KMS-11 (cell line): ENCODE measurements around the gene AGR3.

Source experiments
- H2AFZ ChIP-seq: fragments of 200-600 bp; sonication (generic); 2 replicates; pipeline ENCODE4 v1.6.1; 2016; ENCODE audit warnings: antibody characterized with exemption, mixed run types, low read depth
- H3K27ac ChIP-seq: fragments of 200-600 bp; sonication (generic); 2 replicates; pipeline ENCODE4 v1.6.1; 2016; ENCODE audit warnings: mild to moderate bottlenecking, mixed run types
- H3K27me3 ChIP-seq: fragments of 200-600 bp; sonication (generic); 2 replicates; pipeline ENCODE4 v1.6.1; 2017; ENCODE audit warnings: mild to moderate bottlenecking, low read depth, mixed run types, moderate library complexity; ENCODE audit not compliant: insufficient read depth
- H3K36me3 ChIP-seq: fragments of 200-600 bp; sonication (generic); 2 replicates; pipeline ENCODE4 v1.6.1; 2017; ENCODE audit warnings: mild to moderate bottlenecking, mixed run types; ENCODE audit not compliant: insufficient read depth
- H3K4me1 ChIP-seq: fragments of 200-600 bp; sonication (generic); 2 replicates; pipeline ENCODE4 v1.6.1; 2016; ENCODE audit warnings: mild to moderate bottlenecking, low read depth, mixed run types; ENCODE audit not compliant: poor library complexity, severe bottlenecking
- H3K4me2 ChIP-seq: fragments of 200-600 bp; sonication (generic); 2 replicates; pipeline ENCODE4 v1.7.0; 2016; ENCODE audit warnings: mild to moderate bottlenecking, mixed run types
- H3K4me3 ChIP-seq: fragments of 200-600 bp; sonication (generic); IDR thresholded peaks from 2 replicates; pipeline ENCODE4 v1.6.1; 2017; ENCODE audit warnings: low read depth, low read length, mixed read lengths; ENCODE audit not compliant: insufficient read depth
- H3K79me2 ChIP-seq: fragments of 200-600 bp; sonication (generic); 2 replicates; pipeline ENCODE4 v1.6.1; 2016; ENCODE audit warnings: low read depth, mixed run types; ENCODE audit not compliant: insufficient read depth
- H3K9ac ChIP-seq: fragments of 200-600 bp; sonication (generic); 2 replicates; pipeline ENCODE4 v1.6.1; 2016; ENCODE audit warnings: mild to moderate bottlenecking, mixed run types
- H4K20me1 ChIP-seq: fragments of 200-600 bp; sonication (generic); 2 replicates; pipeline ENCODE4 v1.6.1; 2016; ENCODE audit warnings: mild to moderate bottlenecking, mixed run types; ENCODE audit not compliant: insufficient read depth
- TF ChIP-seq, protein P1 (sequence below): fragments of 200-600 bp; sonication (generic); conservative IDR thresholded peaks from 2 replicates; pipeline ENCODE4 v1.6.1; 2017; ENCODE audit warnings: low read depth, mild to moderate bottlenecking, antibody characterized with exemption, low read length, moderate library complexity, mixed read lengths

AGR3 gene

DNA sequence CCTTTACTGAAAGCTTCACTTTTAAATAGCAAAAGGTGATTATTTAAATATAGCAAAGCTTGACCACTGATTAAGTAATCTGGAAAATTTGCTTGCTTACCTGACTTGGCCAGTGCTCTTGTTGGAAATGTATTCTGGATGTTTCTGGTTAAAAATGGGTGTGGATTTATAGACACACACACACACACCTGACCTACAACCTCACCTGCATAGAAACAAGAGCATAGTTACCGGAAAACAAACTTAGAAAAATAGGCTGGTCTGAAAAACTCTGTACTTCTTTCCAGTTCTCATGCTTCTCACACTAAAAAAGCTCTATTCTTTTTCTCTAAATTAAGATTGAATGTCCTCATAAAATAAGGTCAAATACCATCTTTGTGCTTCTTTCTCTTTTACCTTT lies at the start of gene AGR3:
AGR3 (minus strand) TSS at position 140 of the 400 bp plus-strand sequence. CDS start 3,365 bp downstream, outside the sequence.
- no peak within 1 kb of the TSS for H3K9ac ChIP-seq
- H3K36me3 ChIP-seq = no peaks in the 10 kb centered on the region
- H3K4me1 ChIP-seq = no peaks in the 10 kb centered on the region
- no peaks in the 10 kb centered on the region for H3K79me2 ChIP-seq
- H2AFZ ChIP-seq = no peak within 1 kb of the TSS
- TF ChIP-seq, protein P1, sequence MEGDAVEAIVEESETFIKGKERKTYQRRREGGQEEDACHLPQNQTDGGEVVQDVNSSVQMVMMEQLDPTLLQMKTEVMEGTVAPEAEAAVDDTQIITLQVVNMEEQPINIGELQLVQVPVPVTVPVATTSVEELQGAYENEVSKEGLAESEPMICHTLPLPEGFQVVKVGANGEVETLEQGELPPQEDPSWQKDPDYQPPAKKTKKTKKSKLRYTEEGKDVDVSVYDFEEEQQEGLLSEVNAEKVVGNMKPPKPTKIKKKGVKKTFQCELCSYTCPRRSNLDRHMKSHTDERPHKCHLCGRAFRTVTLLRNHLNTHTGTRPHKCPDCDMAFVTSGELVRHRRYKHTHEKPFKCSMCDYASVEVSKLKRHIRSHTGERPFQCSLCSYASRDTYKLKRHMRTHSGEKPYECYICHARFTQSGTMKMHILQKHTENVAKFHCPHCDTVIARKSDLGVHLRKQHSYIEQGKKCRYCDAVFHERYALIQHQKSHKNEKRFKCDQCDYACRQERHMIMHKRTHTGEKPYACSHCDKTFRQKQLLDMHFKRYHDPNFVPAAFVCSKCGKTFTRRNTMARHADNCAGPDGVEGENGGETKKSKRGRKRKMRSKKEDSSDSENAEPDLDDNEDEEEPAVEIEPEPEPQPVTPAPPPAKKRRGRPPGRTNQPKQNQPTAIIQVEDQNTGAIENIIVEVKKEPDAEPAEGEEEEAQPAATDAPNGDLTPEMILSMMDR = no peak
- no peak within 1 kb of the TSS for H3K4me2 ChIP-seq
- H3K4me3 ChIP-seq = no peak within 1 kb of the TSS
- H3K27ac ChIP-seq = no peak within 1 kb of the TSS
- H4K20me1 ChIP-seq = no peaks in the 10 kb centered on the region
- H3K27me3 ChIP-seq = no peaks in the 10 kb centered on the region

DNA sequence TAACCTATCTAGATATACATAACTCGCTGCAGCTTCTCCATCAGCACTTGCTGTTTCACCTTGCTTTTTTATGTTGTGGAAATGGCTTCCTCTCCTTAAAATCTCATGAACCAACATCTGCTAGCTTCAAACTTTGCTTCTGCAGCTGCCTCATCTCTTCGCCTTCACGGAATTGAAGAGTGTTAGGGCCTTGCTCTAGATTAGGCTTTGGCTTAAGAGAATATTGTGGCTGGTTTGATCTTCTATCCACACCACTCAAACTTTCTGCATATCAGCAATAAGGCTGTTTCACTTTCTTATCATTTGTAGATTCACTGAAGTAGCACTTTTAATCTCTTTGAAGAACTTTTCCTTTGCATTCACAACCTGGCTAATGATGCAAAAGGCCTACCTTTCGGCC lies 49.2 kb upstream of the AGR3 start:
- Histone ChIP-seq H3K27me3 (no peaks in the 10 kb centered on the region), H3K36me3 (no peaks in the 10 kb centered on the region), H3K27ac (no peak overlapping the region), H3K4me1 (peaks cover 20% of the 10 kb centered on the region), H3K9ac (no peak overlapping the region), H3K4me3 (no peak overlapping the region), H3K4me2 (no peak overlapping the region), H3K79me2 (no peaks in the 10 kb centered on the region), H4K20me1 (no peaks in the 10 kb centered on the region), H2AFZ (no peak overlapping the region)
- TF ChIP-seq, protein P1 = no peak

DNA sequence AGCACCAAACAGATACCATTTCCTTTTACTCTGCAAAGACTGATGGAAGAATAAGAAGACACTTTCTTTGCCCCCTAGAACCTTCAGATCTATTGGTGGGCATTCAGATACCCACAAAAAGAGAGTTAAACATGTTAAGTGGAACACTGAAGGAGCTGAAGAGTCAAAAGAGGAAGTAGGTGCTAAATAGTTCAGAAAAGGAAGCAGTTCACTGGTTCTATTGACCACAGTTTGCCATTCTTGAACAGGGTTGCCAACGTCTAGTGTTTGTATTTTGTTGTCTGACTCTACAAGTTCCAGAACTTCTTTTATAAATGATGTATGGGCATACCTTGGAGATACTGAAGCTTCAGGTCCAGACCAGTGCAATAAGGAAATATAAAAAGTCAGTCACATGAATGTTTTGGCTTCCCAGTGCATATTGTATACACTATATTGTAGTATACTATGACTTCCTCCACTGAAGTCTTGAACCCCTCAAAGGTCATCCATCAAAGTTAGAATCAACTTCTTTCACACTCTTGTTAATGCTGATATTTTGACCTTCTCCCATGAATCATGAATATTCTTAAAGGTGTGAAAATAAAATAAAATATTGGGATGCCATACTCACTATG lies 47.5 kb upstream of the AGR3 start:
- Histone ChIP-seq H3K4me1 (peaks cover 20% of the 10 kb centered on the region), H3K27me3 (no peaks in the 10 kb centered on the region), H3K36me3 (no peaks in the 10 kb centered on the region), H3K9ac (no peak overlapping the region), H4K20me1 (no peaks in the 10 kb centered on the region), H3K4me3 (no peak overlapping the region), H3K79me2 (no peaks in the 10 kb centered on the region), H3K4me2 (no peak overlapping the region), H2AFZ (no peak overlapping the region), H3K27ac (no peak overlapping the region)
- TF ChIP-seq, protein P1 = no peak

GRCh38 chr7:16926861-16927260 lies 45.1 kb upstream of the AGR3 start:
- TF ChIP-seq, protein P1 = no peak
- H3K27ac ChIP-seq = no peak overlapping the region
- H3K4me3 ChIP-seq = no peak overlapping the region
- no peaks in the 10 kb centered on the region for H3K36me3 ChIP-seq
- no peak overlapping the region for H3K4me2 ChIP-seq
- no peaks in the 10 kb centered on the region for H3K79me2 ChIP-seq
- no peak overlapping the region for H2AFZ ChIP-seq
- no peak overlapping the region for H3K9ac ChIP-seq
- no peaks in the 10 kb centered on the region for H3K27me3 ChIP-seq
- peaks cover 19% of the 10 kb centered on the region for H3K4me1 ChIP-seq
- no peaks in the 10 kb centered on the region for H4K20me1 ChIP-seq
